Measurements from ENCODE around the gene NFATC3.

The NFATC3 gene

GRCh38 chr16:68083861-68084503 is 1.2 kb upstream of the NFATC3 start:
- Histone ChIP-seq H3K4me2 (ENCODE audit: low read length) (peak overlapping the region; percentile 90), H3K9me3 (replicated peaks; ENCODE audit: low read length) (no peaks in the 10 kb centered on the region), H3K4me1 (ENCODE audit: control insufficient read depth, insufficient read depth, low read length) (peaks cover 24% of the 10 kb centered on the region), H3K36me3 (ENCODE audit: insufficient read depth, low read length) (peaks cover 4% of the 10 kb centered on the region), H3K9ac (ENCODE audit: low read depth, low read length) (peak overlapping the region; percentile 81), H3K27me3 (ENCODE audit: control insufficient read depth, insufficient read depth, low read length) (no peaks in the 10 kb centered on the region), H3K4me3 (ENCODE audit: low read length) (peak overlapping the region; percentile 70)

- peaks cover 24% of the 10 kb centered on the region for H3K4me1 ChIP-seq (ENCODE audit: control insufficient read depth, insufficient read depth, low read length)
- peak overlapping the region; percentile 70 for H3K4me3 ChIP-seq (ENCODE audit: low read length)
- peak overlapping the region; percentile 90 for H3K4me2 ChIP-seq (ENCODE audit: low read length)
These were observed 489 bp upstream of the NFATC3 start for GRCh38 chr16:68084504-68085258.

DNA sequence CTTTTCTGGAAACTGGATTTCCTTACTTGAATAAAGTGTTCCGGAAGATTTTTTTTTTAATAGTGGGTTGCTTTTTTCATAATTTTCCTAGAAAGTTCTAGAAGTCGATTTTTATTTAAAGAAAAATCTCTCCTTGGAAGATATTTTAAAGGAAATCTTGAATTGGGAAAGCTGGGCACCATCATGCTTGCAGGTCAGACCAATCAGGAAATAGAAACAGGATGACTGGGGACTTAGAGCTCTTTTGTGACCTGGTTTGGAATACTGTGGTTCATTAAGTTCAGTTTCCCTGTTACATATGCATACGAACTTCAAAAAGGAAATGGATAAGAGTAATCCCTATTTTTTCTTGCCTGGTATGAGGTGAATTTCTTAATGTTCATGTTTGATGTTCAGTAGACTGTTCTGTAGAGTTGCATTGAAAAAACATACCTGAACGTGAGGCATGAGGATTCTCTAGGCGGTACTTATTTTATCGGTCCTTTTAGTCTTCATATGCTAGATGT is 1.2 kb downstream of the NFATC3 start:
- Histone ChIP-seq H3K27me3 (ENCODE audit: control insufficient read depth, insufficient read depth, low read length) (no peaks in the 10 kb centered on the region), H3K9ac (ENCODE audit: low read depth, low read length) (peak overlapping the region; percentile 85), H3K4me2 (ENCODE audit: low read length) (peak overlapping the region; percentile 84), H3K36me3 (ENCODE audit: insufficient read depth, low read length) (no peaks in the 10 kb centered on the region), H3K4me1 (ENCODE audit: control insufficient read depth, insufficient read depth, low read length) (peaks cover 24% of the 10 kb centered on the region), H3K4me3 (ENCODE audit: low read length) (peak overlapping the region; percentile 81), H3K9me3 (replicated peaks; ENCODE audit: low read length) (no peaks in the 10 kb centered on the region)

More at GRCh38 chr16:68084504-68085258, 489 bp upstream of the NFATC3 start:
- Histone ChIP-seq H3K36me3 (ENCODE audit: insufficient read depth, low read length) (no peaks in the 10 kb centered on the region), H3K9me3 (replicated peaks; ENCODE audit: low read length) (no peaks in the 10 kb centered on the region), H3K27me3 (ENCODE audit: control insufficient read depth, insufficient read depth, low read length) (no peaks in the 10 kb centered on the region), H3K9ac (ENCODE audit: low read depth, low read length) (peak overlapping the region; percentile 81)

DNA sequence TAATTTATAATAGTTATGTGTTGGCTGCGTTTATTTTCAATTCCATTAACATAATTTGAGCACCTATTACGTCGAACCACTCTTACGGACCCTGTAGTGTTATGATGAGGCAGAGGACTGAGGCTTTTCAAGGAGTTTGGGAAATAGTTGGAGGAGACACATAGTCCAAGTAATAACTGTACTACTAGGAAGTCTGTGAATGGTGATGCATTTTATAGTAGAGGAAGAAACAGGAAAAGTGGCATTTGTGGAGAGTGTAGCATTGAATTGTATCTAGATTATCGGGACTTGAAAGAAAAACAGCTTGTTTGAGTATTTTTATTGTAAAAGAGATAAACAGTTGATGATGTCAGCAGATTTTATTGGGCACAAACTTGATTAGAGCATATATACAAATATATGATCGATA is 1.7 kb downstream of the NFATC3 start:
- H3K36me3 ChIP-seq (ENCODE audit: insufficient read depth, low read length), result no peaks in the 10 kb centered on the region
- peak overlapping the region; percentile 85 for H3K9ac ChIP-seq (ENCODE audit: low read depth, low read length)
- H3K4me2 ChIP-seq (ENCODE audit: low read length), result peak overlapping the region; percentile 84
- H3K4me3 ChIP-seq (ENCODE audit: low read length), result peak overlapping the region; percentile 81
- H3K27me3 ChIP-seq (ENCODE audit: control insufficient read depth, insufficient read depth, low read length), result no peaks in the 10 kb centered on the region
- no peaks in the 10 kb centered on the region for H3K9me3 ChIP-seq (replicated peaks; ENCODE audit: low read length)
- peaks cover 29% of the 10 kb centered on the region for H3K4me1 ChIP-seq (ENCODE audit: control insufficient read depth, insufficient read depth, low read length)

DNA sequence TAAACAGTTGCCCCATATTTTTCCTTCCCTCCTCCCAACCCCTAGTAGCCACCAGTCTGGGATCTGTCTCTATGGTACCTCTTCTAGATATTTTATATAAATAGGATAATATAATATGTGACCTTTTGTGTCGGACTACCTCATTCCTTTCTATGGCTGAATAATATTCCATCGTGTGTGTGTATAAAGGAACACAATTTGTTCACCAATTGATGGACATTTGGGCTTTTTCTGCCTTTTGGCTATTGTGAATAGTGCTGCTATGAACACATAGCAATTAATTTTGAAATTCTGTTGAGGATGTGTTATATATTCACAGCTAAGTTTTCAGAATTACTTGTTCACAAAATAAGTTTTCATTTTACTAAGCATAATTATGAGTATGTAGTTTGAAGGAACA is 2.5 kb downstream of the NFATC3 start:
- Histone ChIP-seq H3K4me1 (ENCODE audit: control insufficient read depth, insufficient read depth, low read length) (peaks cover 30% of the 10 kb centered on the region), H3K27me3 (ENCODE audit: control insufficient read depth, insufficient read depth, low read length) (no peaks in the 10 kb centered on the region), H3K4me3 (ENCODE audit: low read length) (peak overlapping the region; percentile 81), H3K36me3 (ENCODE audit: insufficient read depth, low read length) (no peaks in the 10 kb centered on the region), H3K9ac (ENCODE audit: low read depth, low read length) (no peak overlapping the region), H3K9me3 (replicated peaks; ENCODE audit: low read length) (no peaks in the 10 kb centered on the region), H3K4me2 (ENCODE audit: low read length) (peak overlapping the region; percentile 84)

DNA sequence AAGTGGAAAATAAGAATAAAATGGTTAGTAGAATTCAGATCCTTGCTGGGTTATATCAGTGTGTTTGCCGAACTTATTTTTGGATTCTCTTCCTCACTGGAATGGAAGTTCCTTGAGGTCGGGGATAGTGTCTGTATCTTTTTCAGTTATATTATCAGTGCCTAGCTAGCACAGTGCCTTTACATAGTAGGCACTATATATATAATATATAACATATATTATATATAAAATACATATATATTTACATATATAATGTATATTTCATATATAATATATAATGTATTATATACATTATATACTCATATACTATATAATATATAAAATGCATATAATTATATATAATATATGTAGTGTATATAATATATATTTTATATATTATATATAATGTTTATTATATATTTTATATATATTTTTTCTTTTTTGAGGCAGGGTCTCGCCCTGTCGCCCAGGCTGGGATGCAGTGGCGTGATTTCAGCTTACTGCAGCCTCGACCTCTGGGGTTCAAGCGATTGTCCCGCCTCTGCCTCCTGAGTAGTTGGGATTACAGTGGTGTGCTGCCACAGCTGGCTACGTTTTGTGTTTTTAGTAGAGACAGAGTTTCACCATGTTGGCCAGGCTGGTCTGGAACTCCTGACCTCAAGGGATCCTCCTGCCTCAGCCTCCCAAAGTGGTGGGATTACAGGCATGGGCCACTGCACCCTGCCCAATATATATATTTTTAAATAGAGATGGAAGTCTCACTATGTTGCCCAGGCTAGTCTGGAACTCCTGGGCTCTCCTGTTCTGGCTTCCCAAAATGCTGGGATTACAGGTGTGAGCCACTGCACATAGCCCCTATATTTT is 3.2 kb downstream of the NFATC3 start:
- no peak overlapping the region for H3K4me3 ChIP-seq (ENCODE audit: low read length)
- H3K4me1 ChIP-seq (ENCODE audit: control insufficient read depth, insufficient read depth, low read length), result peaks cover 30% of the 10 kb centered on the region
- H3K4me2 ChIP-seq (ENCODE audit: low read length), result no peak overlapping the region
- H3K9me3 ChIP-seq (replicated peaks; ENCODE audit: low read length), result no peaks in the 10 kb centered on the region
- no peaks in the 10 kb centered on the region for H3K27me3 ChIP-seq (ENCODE audit: control insufficient read depth, insufficient read depth, low read length)
- H3K36me3 ChIP-seq (ENCODE audit: insufficient read depth, low read length), result no peaks in the 10 kb centered on the region
- H3K9ac ChIP-seq (ENCODE audit: low read depth, low read length), result no peak overlapping the region

DNA sequence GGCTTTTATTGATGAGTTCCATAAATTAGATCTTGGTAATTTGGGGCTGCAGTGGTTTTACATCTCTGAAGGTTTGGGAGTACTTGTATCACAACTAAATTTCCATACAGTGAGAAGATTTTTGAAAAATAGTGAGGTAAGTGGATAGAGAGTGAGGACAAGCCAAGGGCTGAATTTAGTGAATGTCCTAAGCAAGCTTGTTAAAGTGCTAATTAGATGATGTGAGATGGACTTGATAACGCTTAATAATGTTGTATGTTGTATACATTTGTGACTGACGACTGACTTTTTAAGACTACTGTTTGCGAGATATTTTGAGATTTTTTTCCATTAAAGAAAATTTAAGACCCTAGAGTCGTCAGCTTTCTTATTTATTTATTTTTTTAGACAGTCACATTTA is 3.9 kb downstream of the NFATC3 start:
- no peaks in the 10 kb centered on the region for H3K36me3 ChIP-seq (ENCODE audit: insufficient read depth, low read length)
- H3K4me2 ChIP-seq (ENCODE audit: low read length), result no peak overlapping the region
- H3K9me3 ChIP-seq (replicated peaks; ENCODE audit: low read length), result no peaks in the 10 kb centered on the region
- peaks cover 31% of the 10 kb centered on the region for H3K4me1 ChIP-seq (ENCODE audit: control insufficient read depth, insufficient read depth, low read length)
- H3K4me3 ChIP-seq (ENCODE audit: low read length), result no peak overlapping the region
- no peaks in the 10 kb centered on the region for H3K27me3 ChIP-seq (ENCODE audit: control insufficient read depth, insufficient read depth, low read length)
- H3K9ac ChIP-seq (ENCODE audit: low read depth, low read length), result no peak overlapping the region

- H3K9me3 ChIP-seq (replicated peaks; ENCODE audit: low read length), result no peaks in the 10 kb centered on the region
- H3K4me3 ChIP-seq (ENCODE audit: low read length), result no peak overlapping the region
- H3K27me3 ChIP-seq (ENCODE audit: control insufficient read depth, insufficient read depth, low read length), result no peaks in the 10 kb centered on the region
- peaks cover 24% of the 10 kb centered on the region for H3K4me1 ChIP-seq (ENCODE audit: control insufficient read depth, insufficient read depth, low read length)
- no peaks in the 10 kb centered on the region for H3K36me3 ChIP-seq (ENCODE audit: insufficient read depth, low read length)
- no peak overlapping the region for H3K9ac ChIP-seq (ENCODE audit: low read depth, low read length)
- no peak overlapping the region for H3K4me2 ChIP-seq (ENCODE audit: low read length)
These were observed 5.0 kb downstream of the NFATC3 start for GRCh38 chr16:68090130-68090529.

GRCh38 chr16:68090533-68090932 is 5.4 kb downstream of the NFATC3 start:
- H3K27me3 ChIP-seq (ENCODE audit: control insufficient read depth, insufficient read depth, low read length), result no peaks in the 10 kb centered on the region
- no peaks in the 10 kb centered on the region for H3K9me3 ChIP-seq (replicated peaks; ENCODE audit: low read length)
- H3K4me1 ChIP-seq (ENCODE audit: control insufficient read depth, insufficient read depth, low read length), result peaks cover 24% of the 10 kb centered on the region
- H3K36me3 ChIP-seq (ENCODE audit: insufficient read depth, low read length), result no peaks in the 10 kb centered on the region
- no peak overlapping the region for H3K4me2 ChIP-seq (ENCODE audit: low read length)
- no peak overlapping the region for H3K4me3 ChIP-seq (ENCODE audit: low read length)
- no peak overlapping the region for H3K9ac ChIP-seq (ENCODE audit: low read depth, low read length)

- H3K4me3 ChIP-seq (ENCODE audit: low read length), result no peak overlapping the region
- no peaks in the 10 kb centered on the region for H3K36me3 ChIP-seq (ENCODE audit: insufficient read depth, low read length)
- no peaks in the 10 kb centered on the region for H3K9me3 ChIP-seq (replicated peaks; ENCODE audit: low read length)
- H3K9ac ChIP-seq (ENCODE audit: low read depth, low read length), result no peak overlapping the region
- peak overlapping the region; percentile 0 for H3K4me2 ChIP-seq (ENCODE audit: low read length)
- H3K27me3 ChIP-seq (ENCODE audit: control insufficient read depth, insufficient read depth, low read length), result no peaks in the 10 kb centered on the region
- peaks cover 24% of the 10 kb centered on the region for H3K4me1 ChIP-seq (ENCODE audit: control insufficient read depth, insufficient read depth, low read length)
These were observed 6.5 kb downstream of the NFATC3 start for GRCh38 chr16:68091380-68092261.

Measured in skeletal muscle satellite cell (primary cell).